Measurements from ENCODE around the gene GPR42.
"Not testable (repeated sequence)": the region's sequence is repeated elsewhere in the genome, so short reads cannot be mapped to it uniquely, and the experiment has no call there.

GPR42 gene

DNA sequence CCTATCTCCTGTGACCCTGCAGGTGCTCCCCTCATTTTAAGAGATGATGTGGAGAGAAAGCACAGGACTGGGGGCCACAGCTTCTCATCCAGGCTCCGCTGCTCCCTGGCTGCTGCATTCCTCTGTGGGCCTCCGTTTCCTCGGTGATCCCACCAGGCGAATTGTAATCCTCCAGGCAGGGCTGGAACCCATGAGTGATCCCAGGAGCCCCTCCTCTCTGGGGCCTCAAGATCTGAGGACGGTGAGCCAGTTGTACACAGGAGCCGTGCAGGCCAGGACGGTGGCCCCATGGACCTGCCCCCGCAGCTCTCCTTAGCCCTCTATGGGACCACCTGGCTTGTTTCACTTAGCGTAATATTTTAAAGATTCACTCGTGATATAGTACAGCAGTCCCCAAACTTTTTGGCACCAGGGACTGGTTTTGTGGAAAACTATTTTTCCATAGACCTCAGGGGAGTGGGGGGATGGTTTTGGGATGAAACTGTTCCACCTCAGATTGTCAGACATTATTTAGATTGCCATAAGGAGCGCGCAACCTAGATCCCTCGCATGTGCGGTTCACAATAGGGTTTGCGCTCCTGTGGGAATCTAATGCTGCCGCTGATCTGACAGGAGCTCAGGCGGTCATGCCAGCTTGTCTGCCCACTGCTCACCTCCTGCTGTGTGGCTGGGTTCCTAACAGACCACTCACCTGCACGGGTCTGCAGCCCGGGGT, 7.0 kb upstream of the GPR42 start:
- DNase-seq = peak in 1 of 3 donors; percentile 13

DNA sequence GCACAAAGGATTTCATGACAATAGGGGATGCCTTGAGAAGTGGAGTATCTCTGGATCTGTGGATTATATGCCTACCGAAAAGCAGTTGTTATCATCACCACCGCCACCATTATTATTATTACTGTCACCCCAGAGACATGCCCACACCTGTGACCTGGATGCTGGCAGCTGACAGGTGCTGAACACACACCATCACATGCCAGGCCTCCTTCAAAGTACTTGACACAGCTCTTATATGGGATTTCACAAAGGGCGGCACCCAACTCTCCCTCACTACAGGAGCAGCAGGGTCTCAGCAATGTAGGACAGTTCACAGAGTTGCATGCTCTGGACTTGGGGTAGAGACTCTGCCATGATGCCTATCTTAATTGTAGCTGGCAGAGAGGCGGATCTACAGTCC, 5.6 kb upstream of the GPR42 start:
- DNase-seq = no peak

DNA sequence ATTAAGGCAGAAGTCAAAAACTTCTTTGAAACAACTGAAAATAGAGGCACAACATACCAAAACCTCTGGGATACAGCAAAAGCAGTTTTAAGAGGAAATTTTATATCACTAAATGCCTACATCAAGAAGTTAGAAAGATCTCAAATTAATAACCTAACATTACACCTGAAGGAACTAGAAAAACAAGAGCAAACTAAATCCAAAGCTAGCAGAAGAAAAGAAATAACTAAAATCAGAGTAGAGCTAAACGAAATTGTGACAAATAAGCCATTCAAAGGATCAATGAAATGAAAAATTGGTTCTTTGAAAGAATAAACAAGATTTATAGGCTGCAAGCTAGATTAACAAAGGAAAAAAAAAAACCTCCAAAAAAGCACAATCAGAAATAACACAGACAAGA, 2.5 kb upstream of the GPR42 start:
- DNase-seq = no peak

DNA sequence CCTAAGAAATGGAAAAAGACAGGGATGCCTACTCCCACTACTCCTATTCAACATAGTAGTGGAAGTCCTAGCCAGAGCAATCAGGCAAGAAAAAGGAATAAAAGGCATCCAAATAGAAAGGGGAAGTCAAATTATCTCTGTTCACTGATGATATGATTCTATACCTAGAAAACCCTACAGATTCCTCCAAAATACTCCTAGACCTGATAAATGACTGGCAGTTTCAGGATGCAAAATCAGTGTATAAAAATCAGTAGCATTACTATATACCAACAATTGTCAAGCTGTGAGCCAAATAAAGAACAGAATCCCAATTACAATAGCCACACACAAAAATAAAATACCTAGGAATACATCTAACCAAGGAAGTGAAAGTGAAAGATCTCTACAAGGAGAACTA, 1.3 kb upstream of the GPR42 start:
- DNase-seq = no peak

DNA sequence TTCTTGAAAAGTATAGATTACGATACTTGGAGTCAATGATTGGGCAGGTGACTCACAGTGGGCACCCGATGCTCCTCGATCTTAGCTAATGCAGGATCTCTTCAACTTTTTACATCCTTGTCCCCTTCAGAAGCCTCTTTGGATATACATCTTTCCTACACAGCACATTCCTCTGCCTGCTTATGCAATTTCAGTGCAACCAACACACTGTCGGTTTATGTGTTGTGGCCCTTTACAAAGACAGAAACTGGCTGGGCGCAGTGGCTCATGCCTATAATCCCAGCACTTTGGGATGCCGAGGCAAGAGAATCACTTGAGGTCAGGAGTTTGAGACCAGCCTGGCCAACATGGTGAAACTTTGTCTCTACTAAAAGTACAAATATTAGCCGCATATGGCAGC, 2.6 kb downstream of the GPR42 start:
- no peak for DNase-seq

DNA sequence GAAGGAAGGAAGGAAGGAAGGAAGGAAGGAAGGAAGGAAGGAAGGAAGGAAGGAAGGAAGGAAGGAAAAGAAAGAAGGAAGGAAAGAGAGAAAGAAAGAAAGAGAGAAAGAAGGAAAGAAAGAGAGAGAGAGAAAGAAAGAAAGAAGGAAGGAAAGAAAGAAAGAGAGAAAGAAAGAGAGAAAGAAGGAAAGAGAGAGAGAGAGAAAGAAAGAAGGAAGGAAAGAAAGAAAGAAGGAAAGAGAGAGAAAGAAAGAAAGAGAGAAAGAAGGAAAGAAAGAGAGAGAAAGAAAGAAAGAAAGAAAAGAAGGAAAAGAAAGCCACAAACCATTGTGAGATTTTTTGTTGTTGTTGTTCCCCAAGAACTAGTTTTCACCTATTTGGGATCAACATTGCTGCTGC, 3.2 kb downstream of the GPR42 start:
- not testable (repeated sequence) for DNase-seq

DNA sequence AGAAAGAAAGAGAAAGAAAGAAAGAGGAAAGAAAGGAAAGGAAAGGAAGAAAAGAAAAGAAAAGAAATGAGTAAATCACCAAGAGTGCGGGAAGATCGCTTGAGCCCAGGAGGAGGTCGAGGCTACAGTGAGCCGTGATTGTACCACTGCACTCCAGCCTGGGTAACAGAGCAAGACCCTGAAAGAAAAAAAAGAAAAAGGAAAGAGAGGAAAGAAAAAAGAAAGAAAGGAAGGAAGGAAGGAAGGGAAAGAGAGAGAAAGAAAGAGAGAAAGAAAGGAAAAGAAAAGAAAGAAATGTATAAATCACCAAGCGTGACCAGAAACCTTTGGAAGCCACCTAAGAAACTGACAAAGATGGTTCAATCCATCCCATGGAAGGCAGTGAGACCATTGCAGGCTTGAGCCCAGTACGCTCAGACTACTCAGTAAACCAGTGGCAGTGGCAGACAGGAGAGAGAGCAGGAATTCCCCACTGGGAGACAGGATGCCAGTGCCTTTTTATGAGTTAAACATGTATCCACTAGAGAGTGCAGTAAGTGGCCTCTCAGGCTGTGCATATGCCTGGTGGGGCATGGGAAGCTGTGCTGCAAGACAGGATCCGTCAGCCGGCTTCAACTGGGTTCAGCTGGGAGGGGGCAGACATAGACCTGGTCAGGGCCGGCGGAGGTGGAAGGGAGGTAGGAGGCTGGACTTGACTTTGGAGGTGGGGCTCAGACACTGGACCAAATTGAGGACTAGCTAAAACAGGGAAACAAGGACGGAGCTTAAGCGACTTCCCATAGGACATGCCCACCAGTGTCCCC, 4.8 kb downstream of the GPR42 start:
- DNase-seq = no peak

DNA sequence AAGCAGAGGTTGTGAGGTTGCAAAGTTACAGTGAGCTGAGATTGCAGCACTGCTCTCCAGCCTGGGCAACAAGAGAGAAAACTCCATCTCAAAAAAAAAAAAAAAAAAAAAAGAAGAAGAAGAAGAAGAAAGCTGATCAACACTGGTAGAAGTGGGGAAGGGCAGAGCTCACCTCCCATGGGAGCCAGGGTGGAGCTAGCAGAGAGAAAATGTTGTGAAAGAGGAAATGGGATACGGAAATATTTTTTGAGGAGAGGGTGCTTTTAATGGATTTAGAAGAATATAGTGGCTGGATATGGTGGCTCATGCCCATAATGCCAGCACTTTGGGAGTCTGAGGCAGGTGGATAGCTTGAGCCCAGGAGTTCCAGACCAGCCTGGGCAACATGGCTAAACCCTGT, 6.8 kb downstream of the GPR42 start:
- no peak for DNase-seq

DNA sequence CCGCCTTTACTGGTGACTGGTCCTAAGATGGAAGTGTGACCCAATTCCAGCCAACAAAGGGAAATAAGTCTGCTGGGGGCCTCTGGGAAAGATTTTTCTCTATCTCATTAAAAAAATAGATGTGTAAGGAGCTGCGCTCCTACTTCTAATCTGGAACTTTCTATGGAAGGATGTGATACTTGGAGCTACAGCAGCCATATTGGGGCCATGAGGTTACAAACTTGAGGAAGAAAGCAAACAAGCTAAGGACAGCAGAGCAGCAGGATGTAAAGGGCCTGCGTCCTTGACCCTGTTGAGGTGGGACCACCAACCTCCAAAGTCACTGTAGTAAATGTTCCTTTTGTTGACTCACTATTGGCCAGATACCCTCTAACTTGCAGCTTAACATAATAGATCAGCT, 7.5 kb downstream of the GPR42 start:
- no peak for DNase-seq

DNA sequence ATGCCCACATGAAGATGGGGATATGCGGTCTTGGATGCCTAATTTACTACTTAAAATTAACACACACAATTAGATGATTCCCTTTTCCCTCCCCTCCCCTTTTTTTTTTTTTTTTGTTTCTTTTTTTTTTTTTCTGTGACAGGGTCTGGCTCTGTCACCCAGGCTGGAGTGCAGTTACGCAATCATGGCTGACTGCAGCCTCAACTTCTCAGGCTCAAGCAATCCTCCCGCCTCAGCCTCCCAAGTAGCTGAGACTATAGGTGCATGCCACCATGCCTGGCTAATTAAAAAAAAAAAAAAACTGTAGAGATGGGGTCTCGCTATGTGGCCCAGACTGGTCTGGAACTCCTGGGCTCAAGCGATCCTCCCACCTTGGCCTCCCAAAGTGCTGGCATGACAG, 8.7 kb downstream of the GPR42 start:
- not testable (repeated sequence) for DNase-seq

DNA sequence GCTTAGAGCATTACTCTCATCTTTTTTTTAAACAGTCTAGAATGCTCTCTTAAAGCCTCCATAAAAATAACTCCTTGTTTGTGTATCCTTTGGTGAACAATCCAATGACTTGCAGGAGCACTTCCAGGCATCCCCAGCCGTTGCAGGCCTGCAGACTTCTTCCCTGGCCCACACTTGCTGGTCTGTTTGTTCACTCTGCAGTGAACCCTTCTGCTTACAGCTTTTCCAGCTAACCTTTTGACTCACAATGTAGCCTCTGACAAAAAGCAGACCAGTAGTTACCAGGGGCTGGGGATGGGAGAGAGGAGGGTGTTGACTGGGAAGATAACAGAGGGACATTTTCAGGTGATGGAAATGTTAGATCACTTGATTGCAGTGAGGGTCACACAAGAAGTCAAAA, 9.1 kb downstream of the GPR42 start:
- no peak for DNase-seq

DNA sequence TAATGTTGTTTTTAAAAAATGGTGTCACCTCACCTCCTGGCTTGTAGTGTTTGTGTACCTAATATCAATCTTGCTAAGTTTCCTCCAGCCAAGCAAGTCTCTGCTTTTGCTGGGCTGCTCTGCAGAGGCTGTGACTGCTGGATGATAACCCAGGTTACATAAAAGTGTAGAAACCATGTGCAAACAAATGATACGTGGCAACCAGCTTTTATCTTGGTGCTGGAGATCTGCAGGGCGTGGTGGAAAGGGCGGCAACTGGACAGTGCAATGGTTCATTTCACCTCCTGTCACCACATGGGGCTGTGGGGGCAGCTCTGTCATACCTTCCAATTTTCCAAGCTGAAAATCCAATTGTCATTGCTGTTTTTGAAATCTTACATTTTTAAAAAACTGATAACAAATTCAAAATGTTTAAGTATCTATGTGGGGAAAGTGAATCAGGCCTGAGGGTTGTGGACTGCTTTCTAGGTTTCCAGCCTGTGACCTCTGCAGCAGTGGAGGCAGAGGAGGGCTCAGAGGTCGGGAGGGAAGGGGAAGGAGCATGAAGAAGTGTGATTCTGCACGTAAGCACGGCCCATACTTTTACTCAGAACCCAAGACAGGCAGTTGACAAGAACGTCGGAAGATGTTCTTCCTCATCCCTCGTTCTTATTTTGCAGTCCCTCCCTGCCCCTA, 9.7 kb downstream of the GPR42 start:
- DNase-seq = no peak

DNA sequence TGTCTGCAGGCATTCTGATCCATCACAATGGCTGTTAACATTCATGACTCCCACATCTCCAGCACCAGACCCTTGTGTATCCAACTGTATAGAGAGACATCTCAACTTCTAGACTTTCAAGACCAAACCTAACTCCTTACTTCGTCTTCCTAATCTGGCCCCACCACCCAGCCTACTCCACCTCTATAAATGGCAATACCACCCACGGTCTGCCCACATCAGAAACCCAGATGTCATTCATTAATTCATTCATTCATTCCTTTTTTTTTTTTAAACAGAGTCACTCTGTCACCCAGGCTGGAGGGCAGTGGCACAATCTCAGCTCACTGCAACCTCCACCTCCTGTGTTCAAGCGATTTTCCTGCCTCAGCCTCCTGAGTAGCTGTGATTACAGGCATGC, 10.4 kb downstream of the GPR42 start:
- no peak for DNase-seq

DNA sequence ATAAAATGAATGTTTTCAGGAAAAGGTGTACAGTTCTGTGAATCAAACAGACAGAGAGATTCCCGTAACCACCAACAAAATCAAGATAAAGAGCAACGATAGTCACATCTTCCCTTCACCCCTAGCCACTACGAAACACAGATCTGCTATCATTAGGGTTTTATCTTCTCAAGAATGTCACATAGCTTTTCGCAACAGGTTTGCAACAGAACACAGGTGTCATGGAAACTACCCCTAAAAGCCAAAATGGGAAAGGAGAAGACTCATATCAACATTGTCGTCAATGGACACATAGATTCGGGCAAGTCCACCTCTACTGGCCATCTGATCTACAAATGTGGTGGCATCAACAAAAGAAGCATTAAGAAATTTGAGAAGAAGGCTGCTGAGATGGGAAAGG, 11.1 kb downstream of the GPR42 start:
- DNase-seq = no peak

DNA sequence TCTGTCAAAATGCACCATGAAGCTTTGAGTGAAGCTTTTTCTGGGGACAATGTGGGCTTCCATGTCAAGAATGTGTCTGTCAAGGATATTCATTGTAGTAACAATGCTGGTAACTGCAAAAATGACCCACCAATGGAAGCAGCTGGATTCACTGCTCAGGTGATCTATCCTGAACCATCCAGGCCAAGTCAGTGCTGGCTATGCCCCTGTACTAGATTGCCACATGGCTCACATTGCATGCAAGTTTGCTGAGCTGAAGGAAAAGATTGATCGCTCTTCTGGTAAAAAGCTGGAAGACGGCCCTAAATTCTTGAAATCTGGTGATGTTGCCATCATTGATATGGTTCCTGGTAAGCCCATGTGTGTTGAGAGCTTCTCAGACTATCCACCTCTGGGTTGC, 12.7 kb downstream of the GPR42 start:
- DNase-seq = no peak

DNA sequence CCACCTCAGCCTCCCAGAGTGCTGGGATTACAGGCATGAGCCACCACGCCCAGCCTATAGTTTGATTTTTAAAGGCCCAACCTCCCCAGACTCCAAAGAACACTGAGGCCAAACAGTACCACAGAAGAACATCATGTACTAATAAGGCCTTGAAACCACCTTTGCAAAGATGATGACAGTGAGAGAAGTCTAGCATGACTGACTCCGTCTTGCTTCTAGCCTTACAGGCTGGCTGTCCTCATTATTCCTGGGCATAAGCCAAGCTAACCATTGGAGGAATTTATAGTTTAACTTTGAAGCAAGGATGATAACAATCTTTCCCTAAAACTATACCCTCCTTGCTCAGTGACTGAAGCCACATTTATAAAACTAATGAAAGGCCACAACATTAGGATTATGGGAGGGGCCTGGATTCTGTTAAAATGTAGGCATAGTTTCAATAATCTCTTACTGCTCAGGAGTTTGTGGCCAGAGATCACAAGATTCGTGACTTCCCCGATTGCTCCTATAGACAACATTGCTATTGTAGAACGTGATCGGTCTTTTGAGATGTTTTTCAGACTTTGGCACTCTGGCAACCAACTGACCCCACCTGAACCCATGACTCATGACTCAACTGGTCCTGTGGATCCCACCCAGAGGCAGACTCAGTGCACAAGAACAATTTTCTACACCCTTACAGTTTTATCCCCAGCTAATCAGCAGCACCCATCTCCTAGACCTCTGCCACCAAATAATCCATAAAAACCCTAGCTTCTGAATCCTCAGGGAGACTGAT, 17.6 kb downstream of the GPR42 start:
- no peak for DNase-seq

DNA sequence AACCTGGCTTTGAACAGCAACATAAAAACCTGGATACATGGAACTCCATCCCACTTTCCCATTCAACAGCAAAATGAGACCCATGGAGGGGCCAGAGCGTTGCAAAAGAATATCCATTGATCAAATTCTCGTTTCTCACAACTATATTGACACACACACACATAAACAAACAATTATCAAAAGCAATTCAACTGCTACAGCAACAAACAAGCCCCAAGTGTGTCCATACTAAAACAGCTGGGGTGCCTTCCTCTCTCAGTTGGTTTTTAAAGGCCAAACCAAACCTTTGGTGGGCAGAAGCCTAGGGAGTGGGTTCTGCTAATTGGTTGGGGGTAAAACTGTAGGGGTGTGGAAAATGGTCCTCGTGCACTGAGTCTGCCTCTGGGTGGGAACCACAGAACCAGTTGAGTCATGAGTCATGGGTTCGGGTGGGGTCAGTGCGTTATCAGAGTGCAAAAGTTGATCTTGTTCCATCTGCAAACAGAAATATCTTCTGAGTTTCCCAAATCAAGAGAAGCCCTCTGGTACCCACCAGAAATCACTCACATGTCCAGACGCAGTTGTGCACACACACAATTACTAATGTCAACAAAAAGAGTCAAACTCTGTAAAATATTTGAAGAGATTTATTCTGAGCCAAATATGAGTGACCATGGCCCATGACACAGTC, 18.5 kb downstream of the GPR42 start:
- DNase-seq = no peak

DNA sequence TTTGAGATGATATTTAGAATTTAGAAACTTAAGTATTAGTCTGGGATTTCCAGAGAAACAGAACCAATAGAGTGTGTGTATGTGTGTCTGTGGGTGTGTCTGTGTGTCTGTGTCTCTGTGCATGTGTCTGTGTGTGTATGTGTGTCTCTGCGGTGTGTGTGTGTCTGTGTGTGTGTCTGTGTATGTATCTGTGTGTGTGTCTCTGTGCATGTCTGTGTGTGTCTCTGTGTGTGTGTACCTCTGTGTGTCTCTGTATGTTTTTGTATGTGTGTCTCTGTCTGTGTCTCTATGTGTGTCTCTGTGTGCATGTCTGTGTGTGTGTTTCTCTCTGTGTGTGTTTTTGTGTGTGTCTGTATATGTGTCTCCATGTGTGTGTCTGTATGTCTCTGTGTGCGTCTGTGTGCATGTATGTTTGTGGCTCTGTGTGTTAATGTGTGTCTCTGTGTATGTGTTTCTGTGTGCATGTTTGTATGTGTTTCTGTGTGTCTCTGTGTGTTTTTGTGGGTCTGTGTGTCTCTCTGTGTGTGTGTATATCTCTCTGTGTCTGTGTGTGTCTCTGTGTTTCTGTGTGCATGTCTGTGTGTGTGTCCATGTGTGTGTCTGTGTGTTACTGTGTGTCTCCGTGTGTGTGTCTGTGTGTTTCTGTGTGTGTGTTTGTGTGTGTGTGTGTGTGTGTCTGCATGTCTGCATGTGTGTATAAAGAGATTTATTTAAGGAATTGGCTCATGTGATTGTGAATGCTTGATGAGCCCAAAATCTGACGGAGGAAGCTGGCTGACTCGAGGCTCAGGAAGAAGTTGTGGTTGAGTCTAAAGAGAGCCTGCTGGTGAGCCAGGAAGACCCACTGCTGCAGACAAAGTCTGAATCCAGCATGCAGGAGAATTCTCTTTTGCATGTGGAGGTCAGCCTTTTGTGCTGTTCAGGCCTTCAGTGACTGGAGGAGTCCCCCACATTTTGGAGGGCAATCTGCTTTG, 22.2 kb downstream of the GPR42 start:
- peak; percentile 30 to 58 (median 35) for DNase-seq

DNA sequence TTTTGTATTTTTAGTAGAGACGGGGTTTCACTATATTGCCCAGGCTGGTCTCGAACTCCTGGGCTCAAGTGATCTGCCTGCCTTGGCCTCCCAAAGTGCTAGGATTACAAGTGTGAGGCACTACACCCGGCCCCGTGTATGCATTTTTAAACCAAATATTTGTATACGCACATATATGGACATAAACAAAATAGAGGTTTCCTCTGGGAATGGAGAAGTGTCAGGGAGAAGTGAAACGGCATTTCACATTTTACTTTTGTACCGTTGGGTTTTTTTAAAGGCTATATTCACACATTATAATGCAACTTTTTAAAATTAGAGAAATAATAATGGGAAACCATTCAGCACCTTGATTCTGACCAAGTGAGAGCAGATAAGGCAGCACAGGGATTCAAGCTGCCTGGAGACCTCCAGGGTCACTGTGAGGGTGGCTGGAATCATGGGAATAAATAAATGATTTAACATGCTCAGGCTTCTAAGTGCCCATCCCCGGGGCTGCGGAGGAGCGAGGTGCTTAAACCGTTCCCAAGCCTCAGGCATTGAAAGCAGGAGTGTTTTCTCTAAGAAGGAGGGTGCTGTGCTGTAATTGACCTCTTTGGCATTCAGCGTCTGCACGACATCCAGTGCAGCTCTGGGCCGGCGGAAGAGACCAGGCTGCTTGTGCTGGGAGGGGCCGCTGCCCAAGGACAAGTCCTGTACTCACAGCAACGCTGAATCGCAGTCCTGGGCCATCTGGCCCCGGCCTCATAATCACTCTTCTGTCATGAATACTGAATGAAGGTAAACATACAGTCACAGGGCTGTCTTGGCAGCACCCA, 24.7 kb downstream of the GPR42 start:
- DNase-seq = peak in 2 of 3 donors; percentile 36 to 48

DNA sequence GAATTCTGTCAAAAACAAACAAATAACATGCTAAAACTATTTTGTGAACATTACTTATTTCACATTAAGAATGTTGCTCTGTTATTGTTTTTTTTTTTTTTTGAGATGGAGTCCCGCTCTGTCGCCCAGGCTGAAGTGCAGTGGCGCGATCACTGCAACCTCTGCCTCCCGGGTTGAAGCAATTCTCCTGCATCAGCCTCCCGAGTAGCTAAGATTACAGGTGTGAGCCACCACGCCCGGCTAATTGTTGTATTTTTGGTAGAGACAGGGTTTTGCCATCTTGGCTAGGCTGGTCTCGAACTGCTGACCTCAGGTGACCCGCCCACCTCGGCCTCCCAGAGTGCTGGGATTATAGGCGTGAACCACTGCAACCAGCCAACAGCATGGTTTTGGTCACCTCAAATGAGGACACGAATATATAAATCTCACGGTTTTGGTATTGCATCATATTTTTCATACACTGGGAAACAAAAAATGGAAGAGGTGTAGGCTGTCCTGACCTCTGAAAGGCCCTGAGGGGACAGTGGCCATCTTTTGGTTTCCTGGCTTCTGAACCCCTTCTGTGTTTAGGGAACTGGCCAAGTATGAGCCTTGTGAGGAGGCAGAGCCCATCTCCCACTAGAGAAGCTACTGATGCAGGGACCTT, 25.5 kb downstream of the GPR42 start:
- no peak for DNase-seq
